RWPE1 (cell line): ENCODE data around the gene TRAPPC2L.
A peak's percentile ranks its signal among the peaks of the same experiment; 100 is the strongest.

ENCODE experiments used
- CTCF ChIA-PET: fragments of 350-600 bp; sonication (Branson Sonifier 250); formaldehyde crosslinking; extraction: SDS; loops from one replicate; lab custom pipeline; 2021; lab: Yijun Ruan, JAX
- POLR2A ChIA-PET: fragments of 400-600 bp; formaldehyde crosslinking; extraction: SDS; loops from one replicate; lab custom pipeline; 2020; ENCODE audit warnings: antibody characterized with exemption; ENCODE audit not compliant: low non-redundant PET; lab: Yijun Ruan, JAX
- DNase-seq: peaks from one replicate; pipeline ENCODE4 v3.0.0; 2012; ENCODE audit warnings: low spot score
- H3K27ac ChIP-seq: fragments of 450-650 bp; 2 replicates; pipeline ENCODE4 v1.5.1; 2017
- TF ChIP-seq, protein P1 (sequence below): fragments of 450-650 bp; conservative IDR thresholded peaks from 2 replicates; pipeline ENCODE4 v1.5.1; 2017; ENCODE audit warnings: low read depth, mild to moderate bottlenecking

Gene TRAPPC2L

DNA sequence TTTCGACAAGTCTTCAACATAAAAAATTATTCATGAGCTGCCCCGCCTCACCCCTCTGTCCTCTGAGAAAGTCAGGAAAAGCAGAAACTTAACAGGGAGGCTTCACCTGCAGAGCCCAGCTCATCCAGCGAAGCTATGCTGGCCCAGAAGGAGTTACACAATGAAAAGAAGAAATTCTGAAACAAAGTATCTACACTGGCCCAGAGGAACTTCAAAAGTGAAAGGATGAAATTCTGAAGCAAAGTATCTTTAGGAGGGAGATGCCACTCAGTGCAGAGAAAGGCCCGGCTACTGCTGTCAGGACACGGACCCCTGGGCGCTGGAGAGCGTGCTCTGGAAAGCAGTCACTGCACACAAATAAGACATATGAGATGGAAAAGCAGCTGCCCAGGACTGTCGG is 1.8 kb upstream of the TRAPPC2L start:
- peak overlapping the region; percentile 74 for H3K27ac ChIP-seq
- TF ChIP-seq, protein P1, sequence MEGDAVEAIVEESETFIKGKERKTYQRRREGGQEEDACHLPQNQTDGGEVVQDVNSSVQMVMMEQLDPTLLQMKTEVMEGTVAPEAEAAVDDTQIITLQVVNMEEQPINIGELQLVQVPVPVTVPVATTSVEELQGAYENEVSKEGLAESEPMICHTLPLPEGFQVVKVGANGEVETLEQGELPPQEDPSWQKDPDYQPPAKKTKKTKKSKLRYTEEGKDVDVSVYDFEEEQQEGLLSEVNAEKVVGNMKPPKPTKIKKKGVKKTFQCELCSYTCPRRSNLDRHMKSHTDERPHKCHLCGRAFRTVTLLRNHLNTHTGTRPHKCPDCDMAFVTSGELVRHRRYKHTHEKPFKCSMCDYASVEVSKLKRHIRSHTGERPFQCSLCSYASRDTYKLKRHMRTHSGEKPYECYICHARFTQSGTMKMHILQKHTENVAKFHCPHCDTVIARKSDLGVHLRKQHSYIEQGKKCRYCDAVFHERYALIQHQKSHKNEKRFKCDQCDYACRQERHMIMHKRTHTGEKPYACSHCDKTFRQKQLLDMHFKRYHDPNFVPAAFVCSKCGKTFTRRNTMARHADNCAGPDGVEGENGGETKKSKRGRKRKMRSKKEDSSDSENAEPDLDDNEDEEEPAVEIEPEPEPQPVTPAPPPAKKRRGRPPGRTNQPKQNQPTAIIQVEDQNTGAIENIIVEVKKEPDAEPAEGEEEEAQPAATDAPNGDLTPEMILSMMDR: no peak
- ChIA-PET POLR2A (interaction anchor here (0.7 kb wide), 1 partner anchor 60 kb away, joined by 3 read pairs; no protein-coding TSS in a partner anchor), CTCF (no interaction called here)
- DNase-seq: no peak

DNA sequence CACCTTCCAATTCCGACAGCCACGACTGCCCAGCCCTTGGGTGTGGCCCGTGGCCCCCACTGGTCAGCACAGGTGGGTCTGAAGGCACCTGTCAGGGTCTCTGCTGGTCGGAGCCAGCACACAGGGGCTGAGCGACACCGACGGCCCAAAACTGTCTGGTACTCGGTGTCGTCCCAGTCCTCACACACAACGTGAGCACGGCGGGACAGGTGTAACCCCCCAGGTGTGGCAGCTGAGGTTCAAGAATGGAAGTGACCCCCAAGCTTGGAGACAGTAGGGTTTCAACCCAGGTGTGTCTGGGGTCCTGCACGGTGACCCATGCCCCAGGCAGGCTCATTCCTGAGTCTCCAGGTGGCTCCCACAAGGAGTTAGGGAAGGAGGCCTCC is 1.2 kb upstream of the TRAPPC2L start:
- TF ChIP-seq, protein P1: no peak
- DNase-seq: no peak
- CTCF ChIA-PET: no interaction called here
- POLR2A ChIA-PET: no interaction called here
- H3K27ac ChIP-seq: peak overlapping the region; percentile 74

DNA sequence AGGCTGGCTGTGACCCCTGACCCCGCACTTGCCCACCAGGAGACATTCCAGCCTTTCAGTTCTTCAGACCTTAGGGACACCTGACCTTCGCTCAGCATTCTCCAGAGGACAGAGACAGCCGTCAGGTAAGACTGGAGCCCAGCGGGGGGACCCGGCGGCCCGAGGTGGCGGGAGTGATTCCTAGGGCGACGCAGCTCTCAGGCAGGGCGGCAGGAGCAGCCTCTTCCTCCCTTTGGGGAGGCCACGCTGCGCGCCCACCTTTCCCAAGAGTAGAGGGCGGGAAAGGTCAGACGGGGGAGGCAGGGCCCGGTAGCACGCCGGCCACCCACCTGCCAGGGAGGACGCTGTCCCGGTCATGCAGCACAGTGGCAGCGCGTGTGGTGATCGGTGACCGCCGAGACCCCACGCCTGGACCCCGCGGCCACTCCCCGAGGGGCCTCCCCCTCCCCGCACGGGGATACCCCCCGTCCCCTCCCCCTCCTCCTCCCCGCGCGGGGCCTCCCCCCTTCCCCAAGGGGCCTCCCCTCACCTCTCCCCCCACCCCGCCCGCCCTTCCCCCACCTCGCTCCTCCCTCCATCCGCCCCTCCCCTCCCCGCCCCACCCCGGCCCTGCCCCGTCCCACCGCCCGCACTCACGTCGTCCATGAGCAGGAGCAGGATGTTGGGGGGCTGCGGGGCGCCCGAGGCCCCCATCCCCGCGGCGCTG is 652 bp upstream of the TRAPPC2L start:
- CTCF ChIA-PET: interaction anchor here (1.6 kb wide), 1 partner anchor 17 kb away, joined by 7 read pairs; no protein-coding TSS in a partner anchor
- POLR2A ChIA-PET: no interaction called here
- TF ChIP-seq, protein P1: no peak
- H3K27ac ChIP-seq: peak overlapping the region; percentile 74
- DNase-seq: peak; percentile 11

DNA sequence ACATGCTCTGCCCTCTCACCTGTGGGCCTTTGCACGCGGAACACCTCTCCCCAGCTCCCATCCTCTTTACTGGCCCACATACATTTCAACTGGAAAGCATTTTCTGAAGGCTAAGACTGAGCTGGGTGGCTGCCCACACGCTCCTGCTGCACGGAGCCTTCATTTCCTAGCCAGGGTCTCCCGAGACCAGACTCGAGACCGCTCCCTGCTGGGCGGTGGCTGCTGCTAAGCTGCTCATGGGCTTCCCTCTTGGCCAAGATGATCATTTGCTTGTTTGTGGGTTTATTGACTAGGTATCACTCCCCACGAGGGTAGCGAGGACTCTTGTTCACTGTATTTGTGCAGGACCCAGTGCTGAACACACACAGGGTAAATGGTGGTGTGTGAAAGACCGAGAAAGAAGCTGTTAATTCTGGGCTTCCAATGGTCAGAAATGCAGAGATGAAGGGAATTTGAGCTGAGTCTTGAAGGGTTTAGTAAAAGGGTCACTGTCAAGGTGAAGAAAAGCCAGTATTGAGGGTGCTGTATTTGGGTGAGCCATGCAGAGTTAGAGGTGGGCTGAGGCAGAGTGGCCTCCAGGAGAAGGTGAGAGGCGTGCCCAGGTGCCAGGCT is 907 bp downstream of the TRAPPC2L start:
- TF ChIP-seq, protein P1: peak; percentile 66
- DNase-seq: peak; percentile 52
- CTCF ChIA-PET: interaction anchor here (0.5 to 1.6 kb wide), 8 partner anchors 16 to 295 kb away, joined by 3 to 7 read pairs (median 4); no protein-coding TSS in a partner anchor
- H3K27ac ChIP-seq: peak overlapping the region; percentile 74
- POLR2A ChIA-PET: no interaction called here

DNA sequence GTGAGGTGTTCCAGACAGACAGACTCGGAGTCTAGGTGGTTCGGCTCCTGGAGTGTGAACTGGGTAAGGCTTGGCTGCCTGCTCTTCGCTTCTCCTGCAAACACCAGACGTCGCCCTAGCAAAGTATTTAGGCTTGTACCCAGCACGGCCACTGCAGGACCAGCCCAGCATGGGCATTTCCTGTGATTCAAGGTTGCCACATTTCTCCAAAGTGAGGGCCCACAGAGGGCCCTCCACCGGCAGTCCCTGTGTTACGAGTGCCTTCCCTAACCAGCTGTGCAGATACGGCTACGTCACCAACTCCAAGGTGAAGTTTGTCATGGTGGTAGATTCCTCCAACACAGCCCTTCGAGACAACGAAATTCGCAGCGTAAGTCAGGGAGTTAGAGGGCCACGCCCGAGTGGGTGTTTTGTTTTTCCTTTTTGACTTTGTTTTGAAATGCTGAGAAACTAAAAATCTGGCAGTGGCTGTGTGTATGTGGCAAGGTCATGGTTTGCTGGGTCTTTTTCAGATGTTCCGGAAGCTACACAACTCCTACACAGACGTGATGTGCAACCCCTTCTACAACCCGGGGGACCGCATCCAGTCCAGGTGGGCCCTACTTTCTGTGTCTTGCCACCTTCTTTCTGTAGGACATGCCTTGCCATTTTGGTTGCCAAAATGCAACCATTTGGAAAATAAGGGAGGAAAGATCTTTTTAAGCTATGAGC is 2.6 kb downstream of the TRAPPC2L start:
- H3K27ac ChIP-seq: peak overlapping the region; percentile 45
- POLR2A ChIA-PET: no interaction called here
- CTCF ChIA-PET: no interaction called here

More for the DNA sequence above, 2.6 kb downstream of the TRAPPC2L start:
- TF ChIP-seq, protein P1: no peak
- no peak for DNase-seq
